ENCODE results near the gene SPTY2D1. TPM values are rescaled to one million over a fixed set of nuclear protein-coding genes. Genes with fewer than 3 reads are reported as not detected.
"Not testable (repeated sequence)": the region's sequence is repeated elsewhere in the genome, so short reads cannot be mapped to it uniquely, and the experiment has no call there.

Gene SPTY2D1
- total RNA-seq, 3 donors from 2014 or later (not counting 1 experiment from before 2014, with no cell fraction given), result 58.6 to 62.5 (median 62.0) TPM

DNA sequence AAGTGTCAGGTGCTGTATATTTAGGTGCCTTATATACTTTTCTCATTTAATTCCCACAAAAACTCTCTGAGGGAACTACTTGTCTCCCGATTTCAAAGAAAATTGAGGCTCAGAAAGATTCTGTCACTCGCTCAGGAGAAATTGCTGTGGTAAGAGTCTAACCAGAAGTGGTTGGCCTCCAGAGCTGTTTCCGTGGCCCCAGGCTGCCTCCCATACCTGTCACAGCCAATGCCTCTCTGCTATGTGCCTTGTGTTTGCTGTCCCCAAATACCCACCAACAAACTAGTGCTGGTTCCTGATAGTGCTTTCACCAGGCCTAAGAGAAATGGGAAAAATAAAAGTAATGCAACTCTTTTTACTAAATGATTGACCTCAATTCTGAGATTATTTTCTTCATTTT lies 43.4 kb upstream of the SPTY2D1 start:
- no peak for ATAC-seq
- WGBS (ENCODE audit: insufficient coverage), result 65% methylated on average over 3 of the region's 3 CpGs
- H3K36me3 Mint-ChIP-seq, result no peaks in the 10 kb centered on the region

DNA sequence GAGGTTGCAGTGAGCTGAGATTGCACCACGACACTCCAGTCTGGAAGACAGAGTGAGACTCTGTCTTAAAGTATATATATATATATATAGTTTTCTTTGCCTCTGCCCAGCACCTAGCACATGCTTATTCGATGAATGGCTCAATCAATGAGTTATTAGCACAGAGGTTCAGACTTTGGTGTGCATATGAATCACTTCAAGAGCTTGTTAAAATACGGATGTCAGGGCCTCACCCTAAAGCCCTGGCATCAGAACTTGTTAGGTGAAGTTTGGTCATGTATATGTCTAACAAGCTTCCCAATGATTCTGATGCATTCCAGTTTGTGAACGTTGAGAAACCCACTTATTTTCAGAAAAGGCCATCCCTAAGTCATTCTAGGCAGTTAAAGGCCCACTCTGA lies 42.7 kb upstream of the SPTY2D1 start:
- H3K27me3 ChIP-seq (ENCODE audit: control insufficient read depth, insufficient read depth, low read length), result no peaks in the 10 kb centered on the region
- intact Hi-C loops (cut with micrococcal nuclease), result no loop called here
- TF ChIP-seq, protein P1, sequence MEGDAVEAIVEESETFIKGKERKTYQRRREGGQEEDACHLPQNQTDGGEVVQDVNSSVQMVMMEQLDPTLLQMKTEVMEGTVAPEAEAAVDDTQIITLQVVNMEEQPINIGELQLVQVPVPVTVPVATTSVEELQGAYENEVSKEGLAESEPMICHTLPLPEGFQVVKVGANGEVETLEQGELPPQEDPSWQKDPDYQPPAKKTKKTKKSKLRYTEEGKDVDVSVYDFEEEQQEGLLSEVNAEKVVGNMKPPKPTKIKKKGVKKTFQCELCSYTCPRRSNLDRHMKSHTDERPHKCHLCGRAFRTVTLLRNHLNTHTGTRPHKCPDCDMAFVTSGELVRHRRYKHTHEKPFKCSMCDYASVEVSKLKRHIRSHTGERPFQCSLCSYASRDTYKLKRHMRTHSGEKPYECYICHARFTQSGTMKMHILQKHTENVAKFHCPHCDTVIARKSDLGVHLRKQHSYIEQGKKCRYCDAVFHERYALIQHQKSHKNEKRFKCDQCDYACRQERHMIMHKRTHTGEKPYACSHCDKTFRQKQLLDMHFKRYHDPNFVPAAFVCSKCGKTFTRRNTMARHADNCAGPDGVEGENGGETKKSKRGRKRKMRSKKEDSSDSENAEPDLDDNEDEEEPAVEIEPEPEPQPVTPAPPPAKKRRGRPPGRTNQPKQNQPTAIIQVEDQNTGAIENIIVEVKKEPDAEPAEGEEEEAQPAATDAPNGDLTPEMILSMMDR (IDR thresholded peaks at IDR 0.05), result no peak
- ATAC-seq (no peak), DNase-seq (no peak)
- Mint-ChIP-seq H3K27ac (no peak overlapping the region), H3K27me3 (ENCODE audit: low read depth in 2 of 2) (no peaks in the 10 kb centered on the region), H3K9me3 (no peaks in the 10 kb centered on the region), H3K36me3 (no peaks in the 10 kb centered on the region), H3K4me3 (no peak overlapping the region), H3K4me1 (peaks cover 0 to 5% of the 10 kb centered on the region in 2 donors)
- no peaks in the 10 kb centered on the region for H3K36me3 ChIP-seq (ENCODE audit: control insufficient read depth, insufficient read depth, low read length)
- H3K4me3 ChIP-seq (ENCODE audit: low read length), result no peak overlapping the region
- H3K27ac ChIP-seq (ENCODE audit: low read length), result no peak overlapping the region
- 87% methylated on average over 3 of the region's 4 CpGs for WGBS (ENCODE audit: insufficient coverage)
- peaks cover 6% of the 10 kb centered on the region for H3K4me1 ChIP-seq (ENCODE audit: control insufficient read depth, insufficient read depth, low read length)
- H3K9me3 ChIP-seq (ENCODE audit: control insufficient read depth, insufficient read depth, low read length), result no peaks in the 10 kb centered on the region

More for the DNA sequence above, 43.4 kb upstream of the SPTY2D1 start:
- peaks cover 2% of the 10 kb centered on the region for H3K4me1 ChIP-seq (ENCODE audit: control insufficient read depth, insufficient read depth, low read length)
- no peaks in the 10 kb centered on the region for H3K9me3 Mint-ChIP-seq
- no peak overlapping the region for H3K4me3 ChIP-seq (ENCODE audit: low read length)
- H3K4me1 Mint-ChIP-seq, result peaks cover 0 to under 1% of the 10 kb centered on the region in 2 donors
- no peaks in the 10 kb centered on the region for H3K9me3 ChIP-seq (ENCODE audit: control insufficient read depth, insufficient read depth, low read length)
- H3K27me3 Mint-ChIP-seq (ENCODE audit: low read depth in 2 of 2), result no peaks in the 10 kb centered on the region
- intact Hi-C loops (cut with micrococcal nuclease), result no loop called here
- no peak overlapping the region for H3K27ac ChIP-seq (ENCODE audit: low read length)
- no peaks in the 10 kb centered on the region for H3K36me3 ChIP-seq (ENCODE audit: control insufficient read depth, insufficient read depth, low read length)
- H3K27me3 ChIP-seq (ENCODE audit: control insufficient read depth, insufficient read depth, low read length), result no peaks in the 10 kb centered on the region
- DNase-seq, result no peak
- H3K4me3 Mint-ChIP-seq, result no peak overlapping the region
- H3K27ac Mint-ChIP-seq, result no peak overlapping the region
- TF ChIP-seq, protein P1 (IDR thresholded peaks at IDR 0.05), result no peak

DNA sequence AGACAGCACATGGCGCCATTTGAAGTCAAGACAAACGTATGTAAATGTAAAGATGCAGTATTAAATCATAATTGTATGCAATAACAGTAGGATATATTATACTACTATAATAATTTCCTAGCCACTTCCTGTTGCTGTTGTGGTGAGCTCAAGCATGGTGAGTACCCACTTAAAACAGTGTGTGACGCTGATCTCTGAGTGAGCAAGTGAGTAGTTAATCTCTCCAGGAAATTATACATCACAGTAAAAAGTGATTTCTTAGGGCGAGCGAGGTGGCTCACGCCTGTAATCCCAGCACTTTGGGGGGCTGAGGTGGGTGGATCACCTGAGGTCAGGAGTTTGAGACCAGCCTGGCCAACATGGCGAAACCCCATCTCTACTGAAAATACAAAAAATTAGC lies 38.1 kb upstream of the SPTY2D1 start:
- H3K36me3 ChIP-seq (ENCODE audit: control insufficient read depth, insufficient read depth, low read length); H3K27me3 Mint-ChIP-seq (ENCODE audit: low read depth in 2 of 2); H3K9me3 ChIP-seq (ENCODE audit: control insufficient read depth, insufficient read depth, low read length); H3K27me3 ChIP-seq (ENCODE audit: control insufficient read depth, insufficient read depth, low read length); H3K4me1 ChIP-seq (ENCODE audit: control insufficient read depth, insufficient read depth, low read length); H3K36me3 Mint-ChIP-seq; H3K9me3 Mint-ChIP-seq; H3K4me3 ChIP-seq (ENCODE audit: low read length); intact Hi-C loops (cut with micrococcal nuclease): not testable (repeated sequence)
- 13% methylated on average over 3 of the region's 7 CpGs for WGBS (ENCODE audit: insufficient coverage)
- DNase-seq (peak in 1 of 2 donors; percentile 83), ATAC-seq (peak; percentile 85 to 99 (median 94))
- Mint-ChIP-seq H3K4me1 (peaks cover 15 to 26% of the 10 kb centered on the region in 2 donors), H3K4me3 (peak overlapping the region; percentile 47), H3K27ac (peak overlapping the region; percentile 80 to 88)
- H3K27ac ChIP-seq (ENCODE audit: low read length), result peak overlapping the region; percentile 38

DNA sequence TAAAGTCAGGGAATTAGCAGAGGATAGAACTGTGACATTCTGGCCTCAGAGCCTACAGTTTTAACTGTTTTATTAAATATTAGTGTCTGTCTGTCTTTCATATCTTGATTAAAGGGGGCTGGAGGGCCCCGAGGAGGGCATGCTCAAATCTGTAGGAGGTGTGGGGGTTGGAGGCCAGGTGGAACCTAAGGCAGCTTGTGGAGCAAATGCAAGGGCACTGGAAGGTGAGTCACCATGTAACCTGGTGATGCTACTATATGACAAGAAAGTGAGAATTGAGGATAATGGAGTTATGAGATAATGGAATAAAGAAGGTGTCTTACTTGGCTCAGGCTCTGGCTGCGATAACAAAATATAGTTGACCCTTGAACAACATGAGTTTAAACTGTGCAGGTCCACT lies 37.1 kb upstream of the SPTY2D1 start:
- no peak overlapping the region for H3K27ac ChIP-seq (ENCODE audit: low read length)
- no peak overlapping the region for H3K4me3 ChIP-seq (ENCODE audit: low read length)
- no peak overlapping the region for H3K4me3 Mint-ChIP-seq
- H3K36me3 ChIP-seq (ENCODE audit: control insufficient read depth, insufficient read depth, low read length), result no peaks in the 10 kb centered on the region
- H3K9me3 Mint-ChIP-seq, result no peaks in the 10 kb centered on the region
- peaks cover 15 to 26% of the 10 kb centered on the region in 2 donors for H3K4me1 Mint-ChIP-seq
- intact Hi-C loops (cut with micrococcal nuclease), result no loop called here
- no peaks in the 10 kb centered on the region for H3K9me3 ChIP-seq (ENCODE audit: control insufficient read depth, insufficient read depth, low read length)
- DNase-seq (no peak), ATAC-seq (no peak)
- no peaks in the 10 kb centered on the region for H3K27me3 ChIP-seq (ENCODE audit: control insufficient read depth, insufficient read depth, low read length)
- peaks cover 9% of the 10 kb centered on the region for H3K4me1 ChIP-seq (ENCODE audit: control insufficient read depth, insufficient read depth, low read length)
- H3K36me3 Mint-ChIP-seq, result no peaks in the 10 kb centered on the region
- TF ChIP-seq, protein P1 (IDR thresholded peaks at IDR 0.05), result no peak
- H3K27me3 Mint-ChIP-seq (ENCODE audit: low read depth in 2 of 2), result no peaks in the 10 kb centered on the region
- peak overlapping the region in 1 of 2 donors; percentile 64 for H3K27ac Mint-ChIP-seq
- 93% methylated on average over 2 of the region's 2 CpGs for WGBS (ENCODE audit: insufficient coverage)
